GOT3 (cell line): ENCODE results near the gene LGALS7.

Experiments used
- DNase-seq: peaks from one replicate; lab custom pipeline; 2025; ENCODE audit warnings: mixed read lengths; lab: John Stamatoyannopoulos, UW

The LGALS7 gene

DNA sequence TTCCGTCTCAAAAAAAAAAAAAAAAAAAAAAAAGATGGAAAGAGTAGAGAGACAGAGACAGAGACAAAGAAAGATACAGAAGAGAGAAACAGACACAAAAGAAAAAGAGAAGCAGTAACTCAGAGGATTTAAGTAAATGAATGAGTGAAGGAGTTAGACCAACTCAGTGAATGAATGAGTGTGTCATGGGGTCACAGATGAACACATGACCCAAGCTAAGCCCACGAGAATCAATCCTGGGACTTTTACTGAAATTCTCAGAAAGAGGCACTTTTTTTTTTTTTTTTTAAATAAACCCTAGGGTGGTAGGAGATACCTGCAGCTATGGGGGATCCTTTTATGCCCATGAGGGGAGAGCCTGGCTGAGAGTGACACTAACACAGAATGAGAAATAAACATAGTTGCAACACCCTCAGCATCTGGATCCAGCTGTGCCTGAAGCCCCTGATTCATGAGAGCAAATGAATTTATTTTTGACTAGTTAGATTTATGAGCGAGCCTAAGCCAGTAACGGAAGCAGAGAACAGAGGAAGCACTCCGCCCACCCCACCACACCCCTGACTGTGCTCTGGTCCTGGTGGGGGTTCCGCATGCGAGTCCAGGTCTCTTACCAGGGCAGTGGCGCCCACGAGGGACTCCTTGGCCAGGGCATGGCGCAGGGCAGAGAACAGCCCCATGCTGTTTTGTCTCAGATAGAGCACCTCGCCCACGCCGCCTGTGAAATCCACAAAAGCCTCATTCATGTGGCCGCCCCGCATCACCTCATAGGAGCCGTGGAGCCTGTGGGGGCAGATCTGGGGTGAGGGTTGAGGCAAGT is 33.7 kb downstream of the LGALS7 start:
- no peak for DNase-seq

DNA sequence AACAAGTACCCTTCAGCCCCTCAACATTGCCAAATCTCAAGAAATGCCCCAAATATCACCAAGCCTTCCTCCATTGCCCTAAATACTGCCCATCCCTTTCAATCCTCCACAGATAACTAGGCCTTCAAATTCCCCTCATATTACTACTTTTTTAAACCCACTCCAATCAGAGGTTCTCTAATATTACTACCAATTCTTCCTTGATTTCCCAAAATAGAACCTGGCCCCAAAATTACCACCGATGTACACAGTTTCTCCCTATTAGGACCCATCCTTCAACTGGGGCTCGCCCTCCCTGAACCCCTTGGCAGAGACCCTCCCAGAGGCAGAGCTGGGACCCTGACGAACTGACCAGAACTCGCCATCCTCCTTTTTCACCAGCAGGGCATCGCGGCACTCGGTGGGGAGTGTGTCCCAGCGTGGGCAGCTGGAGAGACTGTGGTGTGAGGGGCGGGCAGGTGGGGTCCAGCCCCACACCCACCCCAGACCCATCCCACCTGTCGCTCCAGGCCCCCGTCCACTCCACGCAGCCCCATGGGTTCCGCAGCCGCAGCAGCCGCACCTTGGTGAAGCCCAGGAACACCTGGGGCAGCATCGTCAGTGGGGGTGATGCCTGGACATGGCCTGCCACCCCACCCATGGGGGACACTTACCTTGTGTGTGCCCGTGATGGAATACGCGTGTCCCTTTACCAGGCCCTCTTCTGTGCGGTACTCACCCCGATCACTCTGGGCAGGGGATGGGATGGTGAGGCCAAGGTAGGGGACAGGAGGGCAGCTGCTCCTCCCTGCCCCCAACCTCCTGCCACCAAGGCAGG is 35.2 kb downstream of the LGALS7 start:
- DNase-seq = no peak

- no peak for DNase-seq
Observed at GRCh38 chr19:38737281-38737865, 35.9 kb downstream of the LGALS7 start.

- no peak for DNase-seq
Observed at GRCh38 chr19:38736413-38737280, 36.7 kb downstream of the LGALS7 start.

- no peak for DNase-seq
Observed at GRCh38 chr19:38736036-38736412, 37.3 kb downstream of the LGALS7 start.

- DNase-seq = no peak
Observed at GRCh38 chr19:38735257-38735686, 38.0 kb downstream of the LGALS7 start.

- no peak for DNase-seq
Observed at GRCh38 chr19:38734426-38735256, 38.7 kb downstream of the LGALS7 start.

GRCh38 chr19:38734176-38734425 is 39.2 kb downstream of the LGALS7 start:
- DNase-seq = no peak

DNA sequence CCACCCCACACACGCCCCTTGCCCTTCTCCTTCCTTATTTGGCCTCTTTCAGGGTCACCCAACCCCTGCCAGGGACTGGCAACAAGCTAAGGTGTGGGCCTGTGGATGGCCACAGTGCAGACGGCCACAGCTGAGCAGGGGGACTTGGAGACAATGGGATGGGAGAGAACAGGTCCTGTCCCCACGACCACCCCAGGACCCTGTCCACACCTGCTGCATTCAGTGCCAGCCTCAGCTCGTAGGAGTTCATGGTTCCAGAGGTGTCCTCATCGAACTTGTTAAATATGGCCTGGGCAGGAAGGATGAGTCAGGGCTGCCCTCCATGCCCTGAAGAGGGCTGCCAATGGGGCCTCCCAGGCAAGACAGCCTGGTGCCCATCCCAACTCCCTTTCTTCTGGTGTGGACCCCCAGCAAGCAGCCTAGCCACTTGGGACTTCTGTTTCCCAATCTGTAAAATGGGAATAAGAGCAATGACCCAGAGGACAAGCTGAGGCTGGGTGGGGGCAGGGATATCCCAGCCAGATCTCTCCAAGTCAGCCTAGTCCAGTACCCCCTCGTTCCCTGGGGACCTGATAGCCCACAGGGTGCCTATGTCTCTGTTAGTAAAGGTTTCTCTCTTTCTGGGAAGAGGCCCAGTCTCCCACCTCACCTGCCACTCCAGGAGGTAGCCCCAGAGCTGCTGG is 39.7 kb downstream of the LGALS7 start:
- DNase-seq = no peak

- DNase-seq = no peak
Observed at GRCh38 chr19:38733241-38733492, 40.1 kb downstream of the LGALS7 start.

DNA sequence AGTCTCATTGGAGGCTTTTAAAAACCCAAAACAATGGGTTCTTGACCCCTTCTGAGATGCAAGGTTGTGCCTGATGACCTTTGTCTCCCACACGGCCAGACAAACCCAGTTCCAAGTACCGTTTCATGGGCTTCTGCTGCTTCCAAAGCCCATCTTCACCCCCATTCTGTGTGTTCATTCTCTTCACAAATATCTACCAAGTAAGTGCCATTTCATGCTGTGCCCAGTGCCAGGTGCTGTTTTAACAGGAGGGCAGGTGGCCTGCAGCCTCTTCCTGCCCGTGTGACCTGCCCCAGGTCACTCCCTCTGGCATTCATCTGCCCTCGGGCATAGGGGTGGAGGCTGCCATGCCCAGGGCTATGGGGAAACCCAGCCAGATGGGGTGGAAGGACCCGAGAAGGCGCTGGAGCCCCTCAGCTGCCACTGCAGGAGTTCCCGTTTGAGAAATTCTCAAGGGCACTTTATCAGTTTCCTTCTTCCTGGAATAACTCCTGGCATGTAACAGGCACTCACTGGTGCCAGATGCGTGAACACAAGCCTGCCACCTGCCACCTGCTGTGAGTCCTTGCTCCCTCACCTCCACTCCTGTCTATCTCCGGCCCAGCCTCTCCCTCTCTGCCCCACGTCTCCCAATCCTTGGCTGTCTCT is 41.5 kb downstream of the LGALS7 start:
- no peak for DNase-seq

GRCh38 chr19:38730731-38731589 is 42.4 kb downstream of the LGALS7 start:
- DNase-seq = no peak

GRCh38 chr19:38730470-38730730 is 42.9 kb downstream of the LGALS7 start:
- no peak for DNase-seq

GRCh38 chr19:38729653-38730469 is 43.5 kb downstream of the LGALS7 start:
- no peak for DNase-seq

- DNase-seq = no peak
Observed at GRCh38 chr19:38728752-38729541, 44.4 kb downstream of the LGALS7 start.

- DNase-seq = no peak
Observed at GRCh38 chr19:38727868-38728660, 45.3 kb downstream of the LGALS7 start.

- no peak for DNase-seq
Observed at GRCh38 chr19:38727306-38727867, 45.9 kb downstream of the LGALS7 start.
